Loucy (cell line): Measurements from ENCODE around the gene MCF2L.

ENCODE experiments used
- H2AFZ ChIP-seq: fragments of 200-600 bp; sonication (generic); 2 replicates; pipeline ENCODE4 v1.6.0; 2016; ENCODE audit warnings: antibody characterized with exemption, mild to moderate bottlenecking, low read length, moderate library complexity
- H3F3A ChIP-seq: fragments of 200-600 bp; 2 replicates; pipeline ENCODE4 v1.6.0; 2016; ENCODE audit warnings: antibody characterized with exemption, low read depth, mild to moderate bottlenecking
- H3K27me3 ChIP-seq: fragments of 200-600 bp; sonication (generic); 2 replicates; pipeline ENCODE4 v1.6.1; 2014; ENCODE audit warnings: low read length, mild to moderate bottlenecking; ENCODE audit not compliant: insufficient read depth, poor library complexity, severe bottlenecking
- H3K36me3 ChIP-seq: fragments of 200-600 bp; sonication (generic); 2 replicates; pipeline ENCODE4 v1.6.1; 2016; ENCODE audit warnings: low read length; ENCODE audit not compliant: insufficient read depth
- H3K4me1 ChIP-seq: fragments of 200-600 bp; sonication (generic); 2 replicates; pipeline ENCODE4 v1.5.1; 2014; ENCODE audit warnings: low read length, mild to moderate bottlenecking; ENCODE audit not compliant: insufficient read depth, poor library complexity, severe bottlenecking
- H3K4me2 ChIP-seq: fragments of 200-600 bp; sonication (generic); 2 replicates; pipeline ENCODE4 v1.6.0; 2014; ENCODE audit warnings: antibody characterized with exemption, low read length, low read depth, mild to moderate bottlenecking; ENCODE audit not compliant: poor library complexity, severe bottlenecking
- H3K4me3 ChIP-seq: fragments of 200-600 bp; sonication (generic); 2 replicates; pipeline ENCODE4 v1.5.1; 2014; ENCODE audit warnings: low read length, mild to moderate bottlenecking, mixed read lengths; ENCODE audit not compliant: poor library complexity, severe bottlenecking
- H3K79me2 ChIP-seq: fragments of 200-600 bp; sonication (generic); 2 replicates; pipeline ENCODE4 v1.6.1; 2014; ENCODE audit warnings: low read length; ENCODE audit not compliant: insufficient read depth
- H3K9ac ChIP-seq: fragments of 200-600 bp; sonication (generic); 2 replicates; pipeline ENCODE4 v1.6.0; 2014; ENCODE audit warnings: mild to moderate bottlenecking, low read depth, low read length, moderate library complexity; ENCODE audit not compliant: poor library complexity, severe bottlenecking
- H3K9me2 ChIP-seq: fragments of 200-600 bp; sonication (generic); replicated peaks from 2 replicates; pipeline ENCODE4 v1.6.1; 2016; ENCODE audit warnings: low read depth, low read length, mixed read lengths
- H3K9me3 ChIP-seq: fragments of 200-600 bp; sonication (generic); 2 replicates; pipeline ENCODE4 v1.6.1; 2014; ENCODE audit warnings: mild to moderate bottlenecking, antibody characterized with exemption, low read length, low read depth; ENCODE audit not compliant: insufficient read depth
- H4K20me1 ChIP-seq: fragments of 200-600 bp; sonication (generic); 2 replicates; pipeline ENCODE4 v1.6.0; 2014; ENCODE audit warnings: antibody characterized with exemption, low read length, mild to moderate bottlenecking; ENCODE audit not compliant: insufficient read depth, poor library complexity, severe bottlenecking
- EZH2phosphoT487 ChIP-seq: fragments of 200-600 bp; IDR thresholded peaks from 2 replicates; pipeline ENCODE4 v1.6.1; 2018; ENCODE audit warnings: antibody characterized with exemption, mild to moderate bottlenecking, moderate library complexity, borderline replicate concordance
- TF ChIP-seq, protein P1 (sequence below): fragments of 200-600 bp; sonication (generic); conservative IDR thresholded peaks from 2 replicates; pipeline ENCODE4 v1.5.1; 2014; ENCODE audit warnings: mild to moderate bottlenecking, antibody characterized with exemption, low read length

Gene MCF2L

DNA sequence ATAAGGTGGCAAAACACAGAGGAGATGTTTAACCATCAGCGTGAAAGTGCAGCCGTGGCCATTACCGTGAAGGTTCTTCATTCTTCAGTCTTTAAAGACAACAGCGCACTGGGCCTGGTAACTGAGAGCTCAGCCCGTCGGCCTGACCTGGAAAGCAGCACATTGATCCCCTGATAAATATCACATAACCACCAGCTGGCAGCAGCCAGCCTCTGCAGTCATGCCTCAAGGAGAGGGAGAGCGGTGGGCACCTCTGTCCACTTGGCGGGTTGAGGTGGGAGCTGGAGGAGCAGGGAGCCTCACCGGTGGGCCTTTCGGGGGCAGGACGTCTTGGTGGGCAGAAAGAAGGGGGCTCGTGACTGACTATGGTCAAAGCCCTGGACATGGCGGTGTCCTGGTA lies 58.1 kb downstream of the MCF2L start:
- Histone ChIP-seq H3K4me3 (no peak overlapping the region), H3K4me2 (no peak overlapping the region), H3K4me1 (no peaks in the 10 kb centered on the region), H2AFZ (no peak overlapping the region), H3K9me3 (no peaks in the 10 kb centered on the region), H3K27me3 (no peaks in the 10 kb centered on the region), H3K9me2 (no peaks in the 10 kb centered on the region), H3F3A (no peaks in the 10 kb centered on the region), H3K36me3 (no peaks in the 10 kb centered on the region), H3K79me2 (no peaks in the 10 kb centered on the region), H3K9ac (no peak overlapping the region), H4K20me1 (no peaks in the 10 kb centered on the region)
- TF ChIP-seq, protein P1, sequence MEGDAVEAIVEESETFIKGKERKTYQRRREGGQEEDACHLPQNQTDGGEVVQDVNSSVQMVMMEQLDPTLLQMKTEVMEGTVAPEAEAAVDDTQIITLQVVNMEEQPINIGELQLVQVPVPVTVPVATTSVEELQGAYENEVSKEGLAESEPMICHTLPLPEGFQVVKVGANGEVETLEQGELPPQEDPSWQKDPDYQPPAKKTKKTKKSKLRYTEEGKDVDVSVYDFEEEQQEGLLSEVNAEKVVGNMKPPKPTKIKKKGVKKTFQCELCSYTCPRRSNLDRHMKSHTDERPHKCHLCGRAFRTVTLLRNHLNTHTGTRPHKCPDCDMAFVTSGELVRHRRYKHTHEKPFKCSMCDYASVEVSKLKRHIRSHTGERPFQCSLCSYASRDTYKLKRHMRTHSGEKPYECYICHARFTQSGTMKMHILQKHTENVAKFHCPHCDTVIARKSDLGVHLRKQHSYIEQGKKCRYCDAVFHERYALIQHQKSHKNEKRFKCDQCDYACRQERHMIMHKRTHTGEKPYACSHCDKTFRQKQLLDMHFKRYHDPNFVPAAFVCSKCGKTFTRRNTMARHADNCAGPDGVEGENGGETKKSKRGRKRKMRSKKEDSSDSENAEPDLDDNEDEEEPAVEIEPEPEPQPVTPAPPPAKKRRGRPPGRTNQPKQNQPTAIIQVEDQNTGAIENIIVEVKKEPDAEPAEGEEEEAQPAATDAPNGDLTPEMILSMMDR = no peak
- TF ChIP-seq EZH2phosphoT487 = no peak

DNA sequence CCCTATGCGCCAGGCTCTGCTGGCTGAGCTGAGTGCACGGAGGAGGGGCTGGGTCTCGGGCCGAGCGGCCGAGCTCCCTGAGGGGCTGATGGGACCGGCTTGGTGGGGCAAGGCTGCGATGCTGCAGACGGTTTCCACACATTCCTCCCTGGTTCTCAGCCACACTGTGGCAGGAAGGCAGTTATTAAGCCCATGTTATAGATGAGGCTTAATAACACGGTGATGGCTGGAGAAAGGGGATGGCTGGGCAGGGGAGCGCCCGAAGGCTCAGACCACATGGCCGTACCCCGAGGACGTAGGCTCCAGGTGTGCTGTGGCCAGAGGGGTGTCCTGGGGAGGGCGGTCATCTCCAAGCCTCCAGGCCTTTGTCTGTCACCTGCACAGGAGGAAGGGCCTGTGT lies 58.6 kb downstream of the MCF2L start:
- Histone ChIP-seq H3K4me2 (no peak overlapping the region), H3K9me3 (no peaks in the 10 kb centered on the region), H3K4me3 (no peak overlapping the region), H3K4me1 (no peaks in the 10 kb centered on the region), H2AFZ (no peak overlapping the region), H3K27me3 (no peaks in the 10 kb centered on the region), H3K9me2 (no peaks in the 10 kb centered on the region), H4K20me1 (no peaks in the 10 kb centered on the region), H3K9ac (no peak overlapping the region), H3K79me2 (no peaks in the 10 kb centered on the region), H3F3A (no peaks in the 10 kb centered on the region), H3K36me3 (no peaks in the 10 kb centered on the region)
- TF ChIP-seq, protein P1 = no peak
- TF ChIP-seq EZH2phosphoT487 = no peak

DNA sequence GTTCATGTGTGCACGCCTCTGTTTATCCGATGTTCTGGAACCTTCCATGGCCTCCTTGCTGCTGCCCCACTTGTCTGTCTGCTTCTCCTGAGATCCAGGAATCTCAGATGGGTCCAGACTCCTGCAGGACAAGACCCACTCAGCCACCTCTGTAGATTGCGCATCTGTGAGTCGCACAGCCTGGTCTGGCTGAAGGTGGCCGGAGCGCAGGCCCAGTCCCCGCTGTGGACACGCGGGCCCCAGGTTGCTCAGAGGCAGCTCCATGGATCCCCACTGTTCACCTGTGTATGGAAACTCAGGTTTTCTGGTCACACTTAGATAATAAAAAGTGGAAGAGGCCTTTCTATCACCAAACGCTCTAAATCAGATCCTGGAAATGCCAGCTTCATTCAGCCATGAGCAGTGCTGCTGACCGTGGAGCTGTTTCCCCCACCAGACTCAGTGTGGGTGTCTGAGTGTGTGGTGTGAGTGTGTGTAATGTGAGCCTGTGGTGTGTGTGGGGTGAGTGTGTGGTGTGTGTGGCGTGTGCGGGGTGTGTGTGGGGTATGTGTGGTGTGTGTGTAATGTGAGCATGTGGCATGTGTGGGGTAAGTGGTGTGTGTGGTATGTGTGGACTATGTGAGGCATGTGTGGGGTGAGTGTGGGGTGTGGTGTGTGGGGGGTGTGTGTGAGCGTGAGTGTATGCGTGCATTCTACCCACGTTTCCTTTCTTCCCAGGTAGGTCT lies 59.5 kb downstream of the MCF2L start:
- no peak overlapping the region for H3K4me2 ChIP-seq
- H4K20me1 ChIP-seq = no peaks in the 10 kb centered on the region
- H3K36me3 ChIP-seq = no peaks in the 10 kb centered on the region
- H3K9me2 ChIP-seq = no peaks in the 10 kb centered on the region
- H2AFZ ChIP-seq = no peak overlapping the region
- H3K4me1 ChIP-seq = no peaks in the 10 kb centered on the region
- TF ChIP-seq EZH2phosphoT487 = no peak
- TF ChIP-seq, protein P1 = no peak
- H3K27me3 ChIP-seq = no peaks in the 10 kb centered on the region
- H3F3A ChIP-seq = no peaks in the 10 kb centered on the region
- H3K79me2 ChIP-seq = no peaks in the 10 kb centered on the region
- H3K9ac ChIP-seq = no peak overlapping the region
- H3K9me3 ChIP-seq = no peaks in the 10 kb centered on the region
- no peak overlapping the region for H3K4me3 ChIP-seq
